Motor neuron (in vitro differentiated cells): ENCODE measurements around the gene TSPYL1. TPM values are rescaled to one million over a fixed set of nuclear protein-coding genes. Genes with fewer than 3 reads are reported as not detected.
"Not testable (repeated sequence)": the region's sequence is repeated elsewhere in the genome, so short reads cannot be mapped to it uniquely, and the experiment has no call there.

ENCODE experiments used
- ATAC-seq, 8 experiments: fragments of 200-7000 bp; cut with Tn5 transposase; replicated peaks in 6 of 8; 2 replicates each; pipeline ENCODE4 v1.8.0; 2021; ENCODE audit warnings: mild to moderate bottlenecking in 8 of 8, moderate library complexity in 8 of 8
- H3K27ac ChIP-seq, 2 donors: fragments of 250-450 bp; sonication (Bioruptor Pico); 2 replicates each; pipeline ENCODE4 v1.9.0; 2021; ENCODE audit warnings: antibody characterized with exemption in 2 of 2, mild to moderate bottlenecking in 2 of 2, moderate library complexity in 1 of 2
- H3K4me1 ChIP-seq, 2 donors: fragments of 250-450 bp; sonication (Bioruptor Pico); replicated peaks in 1 of 2; 2 replicates each; pipeline ENCODE4 v1.6.1; 2021; ENCODE audit warnings: antibody characterized with exemption in 2 of 2, mild to moderate bottlenecking in 2 of 2, moderate library complexity in 1 of 2
- H3K4me3 ChIP-seq, 5 donors: fragments of 250-450 bp; sonication (Bioruptor Pico); 2 replicates each; pipeline ENCODE4 v1.9.0; 2021; ENCODE audit warnings: antibody characterized with exemption in 5 of 5, mild to moderate bottlenecking in 5 of 5, moderate library complexity in 4 of 5
- WGBS, 10 experiments: fragments of 450-650 bp; shearing (Covaris generic); methylation state at CpG; one replicate each; pipeline ENCODE4 v1.0.0; 2022; 5-methylcytosine and 5-hydroxymethylcytosine counted together
- in situ Hi-C, 9 experiments: fragments of 400-800 bp; cut with MboI; loops; one replicate each; pipeline ENCODE4 v1.15.0; 2021; ENCODE audit warnings: low sequenced_read_pairs in 9 of 9, low pct_unique_long_range_greater_than_20kb in 2 of 9; ENCODE audit not compliant: unreplicated experiment in 9 of 9
- total RNA-seq, 8 experiments: library from RNA; unstranded; fragments of 300-600 nt; gene quantifications; 2 replicates each; pipeline versions ENCODE4 v1.2.3 to v1.2.4, GENCODE V29; 2022

TSPYL1 gene
- total RNA-seq, 8 experiments from 2014 or later = 44.9 to 103 (median 70.5) TPM

GRCh38 chr6:116289876-116290275, 10.1 kb upstream of the TSPYL1 start:
- H3K4me3 ChIP-seq = no peak overlapping the region
- H3K4me1 ChIP-seq = no peaks in the 10 kb centered on the region
- ATAC-seq = peak in 1 of 8 experiments; percentile 26
- 67 to 100% (median 80%) methylated on average over 1 to 2 of the region's 2 CpGs; no CpG with 5 or more reads in 3 of the 10 experiments for WGBS, 10 experiments
- H3K27ac ChIP-seq = no peak overlapping the region
- in situ Hi-C loops = loop anchor here in 5 of 9 experiments (25.0 kb wide), 3 partner anchors 147 to 272 kb away; partner anchors contain the start of genes CALHM4 (in 3 of the 5), RWDD1 (in 3 of the 5) and TRAPPC3L (in 2 of the 5)

GRCh38 chr6:116287689-116288282, 8.1 kb upstream of the TSPYL1 start:
- Histone ChIP-seq H3K4me3 (no peak overlapping the region), H3K4me1 (no peaks in the 10 kb centered on the region), H3K27ac (no peak overlapping the region)
- ATAC-seq = peak in 7 of 8 experiments; percentile 49 to 71 (median 66)
- 58 to 100% (median 96%) methylated on average over 1 to 2 of the region's 2 CpGs; no CpG with 5 or more reads in 3 of the 10 experiments for WGBS, 10 experiments
- in situ Hi-C loops = loop anchor here in 5 of 9 experiments (25.0 kb wide), 3 partner anchors 150 to 275 kb away; partner anchors contain the start of genes CALHM4 (in 3 of the 5), RWDD1 (in 3 of the 5) and TRAPPC3L (in 2 of the 5)

GRCh38 chr6:116286773-116287358, 7.1 kb upstream of the TSPYL1 start:
- no peak for ATAC-seq
- in situ Hi-C loops = loop anchor here in 5 of 9 experiments (25.0 kb wide), 3 partner anchors 150 to 275 kb away; partner anchors contain the start of genes CALHM4 (in 3 of the 5), RWDD1 (in 3 of the 5) and TRAPPC3L (in 2 of the 5)
- no peak overlapping the region for H3K4me3 ChIP-seq
- no peak overlapping the region for H3K27ac ChIP-seq
- WGBS, 10 experiments = 67 to 100% (median 86%) methylated on average over 1 of the region's 1 CpG; no CpG with 5 or more reads in 3 of the 10 experiments
- no peaks in the 10 kb centered on the region for H3K4me1 ChIP-seq

- not testable (repeated sequence) for H3K4me3 ChIP-seq, H3K4me1 ChIP-seq, ATAC-seq, H3K27ac ChIP-seq
- WGBS, 10 experiments = 80 to 100% (median 98%) methylated on average over 1 to 3 of the region's 4 CpGs; no CpG with 5 or more reads in 4 of the 10 experiments
- in situ Hi-C loops = loop anchor here in 5 of 9 experiments (25.0 kb wide), 3 partner anchors 152 to 277 kb away; partner anchors contain the start of genes CALHM4 (in 3 of the 5), RWDD1 (in 3 of the 5) and TRAPPC3L (in 2 of the 5)
Observed at GRCh38 chr6:116284984-116285383, 5.3 kb upstream of the TSPYL1 start.

GRCh38 chr6:116283191-116283590, 3.5 kb upstream of the TSPYL1 start:
- Histone ChIP-seq H3K27ac (no peak overlapping the region), H3K4me1 (peaks cover under 1 to 6% of the 10 kb centered on the region in 2 donors), H3K4me3 (no peak overlapping the region)
- in situ Hi-C loops = loop anchor here in 5 of 9 experiments (25.0 kb wide), 3 partner anchors 154 to 279 kb away; partner anchors contain the start of genes CALHM4 (in 3 of the 5), RWDD1 (in 3 of the 5) and TRAPPC3L (in 2 of the 5)
- WGBS, 10 experiments = 80 to 100% methylated on average over 1 of the region's 1 CpG; no CpG with 5 or more reads in 8 of the 10 experiments
- no peak for ATAC-seq

GRCh38 chr6:116282698-116283097, 3.0 kb upstream of the TSPYL1 start:
- Histone ChIP-seq H3K4me1 (peaks cover 6 to 10% of the 10 kb centered on the region in 2 donors), H3K4me3 (no peak overlapping the region), H3K27ac (no peak overlapping the region)
- ATAC-seq = no peak
- in situ Hi-C loops = loop anchor here in 5 of 9 experiments (25.0 kb wide), 3 partner anchors 155 to 280 kb away; partner anchors contain the start of genes CALHM4 (in 3 of the 5), RWDD1 (in 3 of the 5) and TRAPPC3L (in 2 of the 5)
- 45 to 100% (median 61%) methylated on average over 1 to 2 of the region's 2 CpGs; no CpG with 5 or more reads in 1 of the 10 experiments for WGBS, 10 experiments

- peaks cover 10 to 22% of the 10 kb centered on the region in 2 donors for H3K4me1 ChIP-seq
- in situ Hi-C loops = loop anchor here in 5 of 9 experiments (25.0 kb wide), 3 partner anchors 156 to 281 kb away; partner anchors contain the start of genes CALHM4 (in 3 of the 5), RWDD1 (in 3 of the 5) and TRAPPC3L (in 2 of the 5)
- 73 to 100% (median 96%) methylated on average over 1 to 5 of the region's 5 CpGs for WGBS, 10 experiments
- no peak overlapping the region for H3K27ac ChIP-seq
- H3K4me3 ChIP-seq = peak overlapping the region in 3 of 5 donors; percentile 65 to 82 (median 68)
- ATAC-seq = no peak
Observed at GRCh38 chr6:116280933-116281316, 1.2 kb upstream of the TSPYL1 start.

- peak overlapping the region; percentile 17 to 39 for H3K27ac ChIP-seq
- peak overlapping the region; percentile 65 to 96 (median 82) for H3K4me3 ChIP-seq
- peaks cover 16 to 27% of the 10 kb centered on the region in 2 donors for H3K4me1 ChIP-seq
- no peak for ATAC-seq
- 10 to 34% (median 25%) methylated on average over 2 to 8 of the region's 8 CpGs for WGBS, 10 experiments
- in situ Hi-C loops = loop anchor here in 5 of 9 experiments (25.0 kb wide), 3 partner anchors 157 to 282 kb away; partner anchors contain the start of genes CALHM4 (in 3 of the 5), RWDD1 (in 3 of the 5) and TRAPPC3L (in 2 of the 5)
Observed at GRCh38 chr6:116280161-116280932, 617 bp upstream of the TSPYL1 start.

GRCh38 chr6:116278854-116279231, 887 bp downstream of the TSPYL1 start:
- 0 to 71% (median 26%) methylated on average over 1 to 11 of the region's 12 CpGs; no CpG with 5 or more reads in 3 of the 10 experiments for WGBS, 10 experiments
- in situ Hi-C loops = loop anchor here in 5 of 9 experiments (25.0 kb wide), 3 partner anchors 158 to 283 kb away; partner anchors contain the start of genes CALHM4 (in 3 of the 5), RWDD1 (in 3 of the 5) and TRAPPC3L (in 2 of the 5)
- H3K4me3 ChIP-seq = peak overlapping the region; percentile 65 to 96 (median 82)
- H3K4me1 ChIP-seq = peaks cover 19 to 31% of the 10 kb centered on the region in 2 donors
- ATAC-seq = peak; percentile 2 to 26 (median 12)
- H3K27ac ChIP-seq = peak overlapping the region; percentile 87 to 90

GRCh38 chr6:116278481-116278829, 1.3 kb downstream of the TSPYL1 start:
- no peak for ATAC-seq
- Histone ChIP-seq H3K4me1 (peaks cover 19 to 31% of the 10 kb centered on the region in 2 donors), H3K27ac (no peak overlapping the region), H3K4me3 (peak overlapping the region; percentile 65 to 96 (median 82))
- WGBS, 10 experiments = 40 to 100% (median 89%) methylated on average over 1 to 11 of the region's 11 CpGs; no CpG with 5 or more reads in 1 of the 10 experiments
- in situ Hi-C loops = loop anchor here in 5 of 9 experiments (25.0 kb wide), 3 partner anchors 159 to 284 kb away; partner anchors contain the start of genes CALHM4 (in 3 of the 5), RWDD1 (in 3 of the 5) and TRAPPC3L (in 2 of the 5)

GRCh38 chr6:116277124-116277523, 2.6 kb downstream of the TSPYL1 start:
- Histone ChIP-seq H3K27ac (no peak overlapping the region), H3K4me3 (peak overlapping the region; percentile 65 to 96 (median 82)), H3K4me1 (peaks cover 19 to 31% of the 10 kb centered on the region in 2 donors)
- in situ Hi-C loops = loop anchor here in 5 of 9 experiments (25.0 kb wide), 3 partner anchors 160 to 285 kb away; partner anchors contain the start of genes CALHM4 (in 3 of the 5), RWDD1 (in 3 of the 5) and TRAPPC3L (in 2 of the 5)
- WGBS, 10 experiments = 5 to 72% (median 36%) methylated on average over 2 to 3 of the region's 3 CpGs; no CpG with 5 or more reads in 1 of the 10 experiments
- no peak for ATAC-seq
